HepG2 (cell line): ENCODE measurements around the gene NEK8. TPM values are rescaled to one million over a fixed set of nuclear protein-coding genes. Genes with fewer than 3 reads are reported as not detected.

Experiments used
- CC2D1A ChIP-seq: sonication (generic); formaldehyde crosslinking; IDR thresholded peaks from 2 replicates; pipeline ENCODE4 v1.8.1; 2023; ENCODE audit warnings: mild to moderate bottlenecking, missing genetic modification reagents
- CCDC6 ChIP-seq: sonication (generic); formaldehyde crosslinking; IDR thresholded peaks from 2 replicates; pipeline ENCODE4 v1.8.1; 2022; ENCODE audit warnings: mild to moderate bottlenecking, missing genetic modification reagents, moderate library complexity
- EED ChIP-seq: sonication (generic); formaldehyde crosslinking; IDR thresholded peaks from 2 replicates; pipeline ENCODE4 v1.5.0; 2020; ENCODE audit warnings: mild to moderate bottlenecking, missing genetic modification reagents
- HIVEP1 ChIP-seq: sonication (generic); formaldehyde crosslinking; IDR thresholded peaks from 2 replicates; pipeline ENCODE4 v1.4.0; 2020; ENCODE audit warnings: mild to moderate bottlenecking, missing genetic modification reagents
- KDM5A ChIP-seq: fragments of 200-600 bp; sonication (generic); IDR thresholded peaks from 2 replicates; pipeline ENCODE4 v1.7.0; 2018; ENCODE audit warnings: antibody characterized with exemption, mild to moderate bottlenecking, low read length, borderline replicate concordance
- MAZ ChIP-seq, 2 experiments: sonication (generic) in 1 of 2; formaldehyde crosslinking in 1 of 2; IDR thresholded peaks; 2 replicates each; pipeline versions ENCODE4 v1.5.0 to v1.6.1; 2012 to 2020; ENCODE audit warnings: low read depth in 2 of 2, mild to moderate bottlenecking in 2 of 2, borderline replicate concordance in 1 of 2, improper control_type of control experiment in 1 of 2, low read length in 1 of 2, missing genetic modification reagents in 1 of 2, moderate library complexity in 1 of 2
- MXI1 ChIP-seq: IDR thresholded peaks from 3 replicates; pipeline ENCODE4 v1.6.1; 2012; ENCODE audit warnings: low read depth, low read length, inconsistent platforms, borderline replicate concordance
- PAX8 ChIP-seq: sonication (generic); formaldehyde crosslinking; IDR thresholded peaks from 2 replicates; pipeline ENCODE4 v1.8.0; 2022; ENCODE audit warnings: mild to moderate bottlenecking, missing genetic modification reagents, borderline replicate concordance
- POGZ ChIP-seq: sonication (generic); formaldehyde crosslinking; IDR thresholded peaks from 2 replicates; pipeline ENCODE4 v1.4.0; 2020; ENCODE audit warnings: mild to moderate bottlenecking, missing genetic modification reagents
- POLR2A ChIP-seq, 2 experiments: IDR thresholded peaks; 2 replicates each; pipeline ENCODE4 v1.6.1; 2011; ENCODE audit warnings: low read depth in 2 of 2, low read length in 2 of 2, mild to moderate bottlenecking in 1 of 2, moderate library complexity in 1 of 2; ENCODE audit not compliant: insufficient read depth in 1 of 2
- POLR2AphosphoS5 ChIP-seq: IDR thresholded peaks from 2 replicates; pipeline ENCODE4 v1.6.1; 2012; ENCODE audit warnings: low read depth, low read length
- RXRA ChIP-seq: sonication (generic); formaldehyde crosslinking; IDR thresholded peaks from 2 replicates; pipeline ENCODE4 v1.5.1; 2020; ENCODE audit warnings: missing genetic modification reagents
- SAP130 ChIP-seq: IDR thresholded peaks from 2 replicates; pipeline ENCODE4 v1.6.1; 2016; ENCODE audit warnings: low read depth
- TOPORS ChIP-seq: sonication (generic); formaldehyde crosslinking; IDR thresholded peaks from 2 replicates; pipeline ENCODE4 v1.8.0; 2023; ENCODE audit warnings: mild to moderate bottlenecking, missing genetic modification reagents
- U2AF1 ChIP-seq: fragments of 200-400 bp; formaldehyde crosslinking; optimal IDR thresholded peaks from 2 replicates; pipeline ENCODE3; 2017; ENCODE audit warnings: mild to moderate bottlenecking, low read depth, low read length
- ZNF564 ChIP-seq: sonication (generic); formaldehyde crosslinking; IDR thresholded peaks from 2 replicates; pipeline ENCODE4 v1.8.1; 2023; ENCODE audit warnings: mild to moderate bottlenecking, missing genetic modification reagents
- ZNF670 ChIP-seq: sonication (generic); formaldehyde crosslinking; IDR thresholded peaks from 2 replicates; pipeline ENCODE4 v1.8.0; 2022; ENCODE audit warnings: mild to moderate bottlenecking, missing genetic modification reagents, borderline replicate concordance
- ZNF766 ChIP-seq: sonication (generic); formaldehyde crosslinking; IDR thresholded peaks from 2 replicates; pipeline ENCODE4 v1.5.0; 2020; ENCODE audit warnings: missing genetic modification reagents, borderline replicate concordance
- ZNF775 ChIP-seq: sonication (generic); formaldehyde crosslinking; IDR thresholded peaks from 2 replicates; pipeline ENCODE4 v1.4.0; 2020; ENCODE audit warnings: missing genetic modification reagents, mild to moderate bottlenecking, moderate library complexity, borderline replicate concordance
- ZNF781 ChIP-seq: sonication (generic); formaldehyde crosslinking; IDR thresholded peaks from 2 replicates; pipeline ENCODE4 v1.5.1; 2020; ENCODE audit warnings: borderline replicate concordance, mild to moderate bottlenecking, missing genetic modification reagents; ENCODE audit errors: not compliant biosample characterization
- ZNF883 ChIP-seq: sonication (generic); formaldehyde crosslinking; IDR thresholded peaks from 2 replicates; pipeline ENCODE4 v1.5.1; 2020; ENCODE audit warnings: mild to moderate bottlenecking, missing genetic modification reagents; ENCODE audit errors: not compliant biosample characterization
- ZSCAN12 ChIP-seq: sonication (generic); formaldehyde crosslinking; IDR thresholded peaks from 2 replicates; pipeline ENCODE4 v1.9.0; 2021; ENCODE audit warnings: mild to moderate bottlenecking, missing genetic modification reagents
- ZSCAN9 ChIP-seq: IDR thresholded peaks from 2 replicates; pipeline ENCODE4 v1.6.1; 2016; ENCODE audit warnings: borderline replicate concordance
- polyA plus RNA-seq, 8 experiments: library from polyadenylated mRNA; depleted of rRNA in 3 of 8; stranded (reverse) in 7 of 8; unstranded in 1 of 8; fragments of >200 nt; fragmentation: Illumina TruSeq in 4 of 8; extraction: Trizol in 4 of 8; gene quantifications; 2 replicates each; pipeline versions ENCODE4 v1.2.1 to v1.2.3, GENCODE V29; 2011 to 2016; ENCODE audit warnings: low read depth in 4 of 8, missing spikeins in 1 of 8, mixed read lengths in 1 of 8; ENCODE audit not compliant: insufficient read depth in 1 of 8
- total RNA-seq, 5 experiments: library from RNA; depleted of rRNA; stranded (reverse); fragments of >200 nt; fragmentation: Illumina TruSeq; extraction: Trizol; gene quantifications; 2 replicates each; pipeline ENCODE4 v1.2.3, GENCODE V29; 2016; ENCODE audit warnings: low read depth in 1 of 5
- TF ChIP-seq, protein P1 (sequence below): sonication (generic); formaldehyde crosslinking; IDR thresholded peaks from 2 replicates; pipeline ENCODE4 v1.5.1; 2020; ENCODE audit warnings: missing genetic modification reagents, mild to moderate bottlenecking, borderline replicate concordance
- TF ChIP-seq, protein P2 (sequence below): sonication (generic); formaldehyde crosslinking; IDR thresholded peaks from 2 replicates; pipeline ENCODE4 v1.8.1; 2023; ENCODE audit warnings: mild to moderate bottlenecking, moderate library complexity, missing genetic modification reagents
- TF ChIP-seq, protein P3 (sequence below): sonication (generic); formaldehyde crosslinking; IDR thresholded peaks from 2 replicates; pipeline ENCODE4 v1.5.1; 2020; ENCODE audit warnings: mild to moderate bottlenecking, moderate library complexity, missing genetic modification reagents

The NEK8 gene
- total and polyA plus RNA-seq, 2 of the 13 experiments (the other 11 are each of a cell fraction or from before 2014, with no cell fraction given), result 5.8 to 13.5 TPM

DNA sequence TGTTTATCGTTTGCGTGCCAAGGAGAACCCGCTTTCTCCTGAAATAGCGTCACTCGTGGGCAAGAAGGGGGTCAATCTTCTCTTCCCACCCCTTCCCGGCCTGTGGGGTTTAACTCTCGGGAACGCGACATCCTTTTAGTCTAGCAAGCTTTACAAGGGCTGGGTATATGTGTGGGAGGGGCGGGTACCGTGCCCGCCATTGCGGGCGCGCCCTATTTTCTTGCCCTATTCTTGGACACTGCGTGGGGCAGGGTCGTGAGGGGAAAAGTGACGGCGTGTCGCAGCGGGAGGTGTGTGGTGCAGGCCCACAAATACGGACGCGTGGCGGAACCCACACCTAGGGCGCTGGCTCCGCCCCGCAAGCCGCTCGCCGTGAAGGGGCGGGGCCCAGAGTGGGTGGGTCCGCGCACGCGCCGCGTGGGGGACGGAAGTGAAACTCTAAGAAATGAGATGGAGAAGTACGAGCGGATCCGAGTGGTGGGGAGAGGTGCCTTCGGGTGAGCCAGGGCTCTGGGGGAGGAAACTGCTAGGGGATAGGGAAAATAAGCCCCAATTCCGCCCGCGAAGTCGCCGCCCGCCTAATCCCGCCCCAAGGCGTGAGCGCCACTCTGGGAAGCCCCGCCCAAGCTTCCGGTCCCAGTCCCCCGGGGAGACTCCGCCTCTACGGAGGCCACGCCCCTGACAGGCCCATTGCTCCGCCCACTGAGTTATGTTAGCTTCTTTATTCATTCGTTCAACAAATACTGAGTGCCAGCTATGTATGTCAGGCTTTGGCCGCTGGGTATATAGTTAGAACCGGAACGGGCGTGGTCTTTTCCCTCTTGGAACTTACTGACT is at the start of gene NEK8 (continued):
- TF ChIP-seq TOPORS (peak; percentile 49; the same call in 1 of the 2 replicates), ZSCAN12 (CRISPR knock-in tag) (0 out of 2 replicates have a peak, but pooled peaks have one; percentile 2), ZNF766 (CRISPR knock-in tag) (peak; percentile 78; the same call in 1 of the 2 replicates), POLR2A (IDR thresholded peaks at IDR 0.05; ENCODE audit: insufficient read depth in 1 of 2, low read depth in 2 of 2, low read length in 2 of 2) (peak; percentile 70 to 85), CCDC6 (CRISPR knock-in tag) (no peak), KDM5A (peak; percentile 54; the same call in 1 of the 2 replicates), MAZ (IDR thresholded peaks at IDR 0.05; ENCODE audit: borderline replicate concordance, low read depth, low read length) (no peak), MAZ (CRISPR knock-in tag; IDR thresholded peaks at IDR 0.05; ENCODE audit: low read depth) (peak; percentile 66), ZNF564 (CRISPR knock-in tag) (peak; percentile 74; the same call in 1 of the 2 replicates), U2AF1 (peak; percentile 62), EED (0 out of 2 replicates have a peak, but pooled peaks have one; percentile 54), POLR2AphosphoS5 (peak; percentile 80), RXRA (peak; percentile 45; the same call in 1 of the 2 replicates), MXI1 (peak; percentile 62; the same call in 1 of the 3 replicates), ZNF775 (CRISPR knock-in tag) (0 out of 2 replicates have a peak, but pooled peaks have one; percentile 8), ZNF670 (0 out of 2 replicates have a peak, but pooled peaks have one; percentile 25), CC2D1A (CRISPR knock-in tag) (no peak), ZNF781 (CRISPR knock-in tag) (peak; percentile 26), HIVEP1 (CRISPR knock-in tag) (no peak; the same call in 1 of the 2 replicates), SAP130 (peak; percentile 56), POGZ (CRISPR knock-in tag) (no peak), ZNF883 (CRISPR knock-in tag) (peak; percentile 67), PAX8 (CRISPR knock-in tag) (no peak), ZSCAN9 (CRISPR knock-in tag) (no peak; the same call in 1 of the 2 replicates)
- TF ChIP-seq, protein P1, sequence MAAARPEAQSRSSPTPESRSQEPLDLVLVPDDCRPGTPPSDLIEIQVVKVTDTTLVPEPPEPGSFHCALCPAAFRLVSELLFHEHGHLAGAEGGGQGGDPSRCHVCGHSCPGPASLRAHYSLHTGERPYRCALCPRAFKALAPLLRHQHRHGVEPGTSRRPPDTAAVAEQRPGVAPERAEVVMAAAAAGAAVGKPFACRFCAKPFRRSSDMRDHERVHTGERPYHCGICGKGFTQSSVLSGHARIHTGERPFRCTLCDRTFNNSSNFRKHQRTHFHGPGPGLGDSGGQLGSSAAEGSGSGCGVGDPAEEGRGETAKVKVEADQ (CRISPR knock-in tag), result 0 out of 2 replicates have a peak, but pooled peaks have one; percentile 27
- TF ChIP-seq, protein P2, sequence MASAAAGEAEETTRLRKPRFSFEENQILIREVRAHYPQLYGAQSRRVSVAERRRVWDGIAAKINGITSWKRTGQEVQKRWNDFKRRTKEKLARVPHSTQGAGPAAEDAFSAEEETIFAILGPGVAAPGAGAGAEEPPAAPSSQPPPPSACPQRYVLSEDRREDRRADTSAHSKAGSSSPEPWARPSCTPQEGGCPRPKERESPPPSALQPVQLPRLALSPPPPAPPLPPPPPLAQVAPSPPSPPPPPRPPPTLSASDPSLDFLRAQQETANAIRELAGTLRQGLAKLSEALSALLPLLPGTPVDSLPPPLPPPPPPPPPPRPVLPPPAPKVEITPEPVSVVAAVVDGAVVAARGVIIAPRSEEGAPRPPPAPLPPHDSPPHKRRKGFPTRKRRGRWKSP (CRISPR knock-in tag), result 0 out of 2 replicates have a peak, but pooled peaks have one; percentile 2
- TF ChIP-seq, protein P3, sequence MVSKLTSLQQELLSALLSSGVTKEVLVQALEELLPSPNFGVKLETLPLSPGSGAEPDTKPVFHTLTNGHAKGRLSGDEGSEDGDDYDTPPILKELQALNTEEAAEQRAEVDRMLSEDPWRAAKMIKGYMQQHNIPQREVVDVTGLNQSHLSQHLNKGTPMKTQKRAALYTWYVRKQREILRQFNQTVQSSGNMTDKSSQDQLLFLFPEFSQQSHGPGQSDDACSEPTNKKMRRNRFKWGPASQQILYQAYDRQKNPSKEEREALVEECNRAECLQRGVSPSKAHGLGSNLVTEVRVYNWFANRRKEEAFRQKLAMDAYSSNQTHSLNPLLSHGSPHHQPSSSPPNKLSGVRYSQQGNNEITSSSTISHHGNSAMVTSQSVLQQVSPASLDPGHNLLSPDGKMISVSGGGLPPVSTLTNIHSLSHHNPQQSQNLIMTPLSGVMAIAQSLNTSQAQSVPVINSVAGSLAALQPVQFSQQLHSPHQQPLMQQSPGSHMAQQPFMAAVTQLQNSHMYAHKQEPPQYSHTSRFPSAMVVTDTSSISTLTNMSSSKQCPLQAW (CRISPR knock-in tag), result peak; percentile 71
